Activated CD4-positive, alpha-beta T cell treated with anti-CD3 and anti-CD28 coated beads, Interleukin-2, amount 50 U/mL, for 1 hour (primary cell): ENCODE results near the gene SNAI3.

Experiments
- DNase-seq: peaks from one replicate; pipeline ENCODE4 v3.0.0-alpha.2; 2020

SNAI3 gene

DNA sequence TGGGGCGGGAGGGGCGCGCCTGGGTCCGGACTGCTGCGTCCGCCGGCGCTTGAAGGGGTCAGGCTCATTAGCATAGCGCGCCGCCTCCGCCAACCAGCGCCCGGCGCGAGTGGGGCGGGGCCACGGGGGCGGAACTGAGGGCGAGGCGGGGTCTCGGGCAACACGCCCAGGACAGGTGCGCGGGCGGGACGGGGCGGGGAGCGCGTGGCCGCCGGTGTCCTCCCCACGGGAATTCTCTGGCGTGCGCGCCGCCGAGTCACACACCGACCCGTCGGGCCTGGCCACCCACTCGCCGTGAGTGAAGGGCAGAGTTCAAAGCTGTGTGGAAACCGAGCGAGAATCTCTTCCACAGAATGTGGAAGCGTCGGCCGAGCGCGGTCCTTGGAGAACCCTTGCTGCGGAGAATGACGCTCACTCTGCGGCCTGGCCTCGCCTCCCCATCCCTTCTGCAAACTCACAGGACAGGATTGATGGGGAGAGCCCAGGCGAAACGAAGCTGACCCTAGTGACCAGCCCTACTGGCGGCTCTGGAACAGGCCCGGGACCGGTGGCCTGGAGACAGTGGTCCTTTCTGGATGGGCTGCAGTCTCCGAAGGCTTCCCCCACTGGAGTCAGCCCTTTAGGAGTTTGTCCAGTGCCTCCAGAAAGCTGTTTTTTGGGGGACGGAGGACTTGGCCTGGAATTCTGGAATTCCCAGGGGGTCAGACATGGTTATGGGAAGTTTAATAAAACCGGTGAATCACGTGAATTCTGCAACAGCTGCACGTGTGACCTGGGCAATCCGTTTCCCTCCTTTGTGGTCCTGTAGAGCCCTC, at the start of gene SNAI3:
Gene SNAI3 (minus strand): TSS at position 69 of the 815 bp plus-strand sequence. CDS start 101 bp downstream, outside the sequence.
- DNase-seq: peak; percentile 79

- DNase-seq: no peak
Observed at GRCh38 chr16:88736088-88736487, 49.8 kb upstream of the SNAI3 start.

- no peak for DNase-seq
Observed at GRCh38 chr16:88735616-88736015, 49.3 kb upstream of the SNAI3 start.

DNA sequence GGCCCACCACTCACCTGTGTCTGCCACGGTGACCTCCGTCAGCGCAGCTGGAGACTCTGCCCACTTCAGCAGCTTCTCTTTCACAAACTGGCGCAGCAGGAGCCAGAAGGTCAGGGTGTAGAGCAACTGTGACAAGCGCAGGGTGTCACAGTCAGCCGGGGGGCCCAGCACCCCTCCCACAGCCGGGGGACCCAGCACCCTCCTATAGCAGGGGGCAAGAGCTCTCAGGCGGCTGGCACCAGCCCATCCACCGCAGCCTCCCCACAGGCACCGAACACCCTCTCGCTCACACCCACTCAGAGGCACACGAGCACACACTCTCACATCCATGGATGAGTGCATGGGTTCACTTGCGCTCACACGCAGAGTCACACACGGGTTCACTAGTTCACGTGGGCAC, 48.8 kb upstream of the SNAI3 start:
- no peak for DNase-seq

DNA sequence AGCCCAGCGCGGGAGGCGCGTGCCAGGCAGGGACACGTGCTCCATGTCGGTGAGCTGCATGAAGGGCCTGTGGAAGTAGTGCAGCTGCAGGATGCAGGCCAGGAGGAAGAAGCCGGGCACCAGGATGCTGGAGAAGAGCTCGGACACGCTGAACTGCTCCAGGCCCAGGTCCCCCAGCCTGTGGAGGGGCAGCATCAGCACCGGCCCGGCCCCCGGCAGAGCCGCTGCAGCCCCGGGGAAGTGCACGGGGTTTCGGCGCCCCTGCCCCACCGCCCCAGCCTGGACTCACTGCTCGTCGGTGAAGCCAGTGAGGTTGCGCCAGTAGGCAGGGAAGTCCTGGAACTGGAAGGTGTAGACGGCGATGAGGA, 48.0 kb upstream of the SNAI3 start:
- no peak for DNase-seq

GRCh38 chr16:88733630-88734360, 47.5 kb upstream of the SNAI3 start:
- no peak for DNase-seq

- no peak for DNase-seq
Observed at GRCh38 chr16:88732961-88733294, 46.6 kb upstream of the SNAI3 start.

DNA sequence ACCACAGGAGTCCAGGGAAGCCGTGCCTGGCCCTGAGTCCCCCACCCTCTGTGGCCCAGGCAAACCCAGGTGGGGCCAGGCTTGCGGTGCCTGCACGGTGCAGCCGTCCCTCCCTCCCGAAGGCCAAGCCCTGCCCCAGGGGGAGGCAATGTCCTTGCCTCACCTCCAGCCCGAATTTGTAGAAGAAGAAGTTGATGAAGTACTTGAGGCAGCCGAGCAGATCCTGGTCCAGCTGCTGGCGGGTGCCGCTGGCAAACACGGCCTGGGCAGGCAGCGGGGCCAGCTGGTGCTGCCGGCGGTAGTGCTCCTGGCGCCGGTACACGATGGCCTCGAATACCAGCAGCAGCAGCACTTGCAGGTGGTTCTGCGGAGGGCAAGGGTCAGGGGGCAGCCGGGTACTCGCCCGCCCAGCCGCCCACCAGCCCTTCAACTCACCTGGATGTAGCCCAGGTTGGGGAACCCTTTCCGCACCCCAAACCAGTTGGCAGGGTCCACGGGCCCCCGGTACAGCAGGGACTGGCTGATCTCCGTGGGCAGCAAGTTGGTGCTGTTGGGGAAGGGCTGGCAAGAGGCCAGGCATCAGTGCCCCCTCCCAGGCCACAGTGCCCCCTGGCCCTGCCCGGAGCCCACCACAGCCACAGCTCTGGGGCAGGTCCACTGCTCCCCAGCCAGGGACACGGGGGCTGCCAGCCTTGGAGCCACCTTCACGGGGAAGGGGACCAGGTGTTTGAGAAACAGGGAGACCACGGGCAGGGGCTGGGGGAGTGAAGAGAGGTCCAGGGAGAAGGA, 46.1 kb upstream of the SNAI3 start:
- DNase-seq: no peak

DNA sequence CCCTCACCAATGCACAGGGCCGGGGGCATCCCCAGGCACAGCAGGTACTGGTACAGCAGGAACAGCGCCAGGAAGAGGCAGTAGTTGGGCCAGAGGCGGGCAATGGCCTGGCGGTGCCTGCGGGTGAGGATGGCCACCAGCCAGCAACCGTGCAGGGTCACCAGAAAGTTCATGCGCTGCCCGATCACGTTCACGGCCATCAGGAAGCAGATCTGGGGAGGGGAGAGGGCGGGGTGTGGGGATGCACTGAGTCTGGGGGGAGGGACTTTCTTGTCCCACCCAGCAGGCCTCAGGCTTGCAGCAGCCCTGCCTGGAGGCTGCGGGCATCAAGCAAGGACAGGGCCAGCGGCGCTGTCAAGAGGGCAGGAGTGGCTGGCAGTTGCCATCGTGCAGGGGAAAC, 45.4 kb upstream of the SNAI3 start:
- no peak for DNase-seq

DNA sequence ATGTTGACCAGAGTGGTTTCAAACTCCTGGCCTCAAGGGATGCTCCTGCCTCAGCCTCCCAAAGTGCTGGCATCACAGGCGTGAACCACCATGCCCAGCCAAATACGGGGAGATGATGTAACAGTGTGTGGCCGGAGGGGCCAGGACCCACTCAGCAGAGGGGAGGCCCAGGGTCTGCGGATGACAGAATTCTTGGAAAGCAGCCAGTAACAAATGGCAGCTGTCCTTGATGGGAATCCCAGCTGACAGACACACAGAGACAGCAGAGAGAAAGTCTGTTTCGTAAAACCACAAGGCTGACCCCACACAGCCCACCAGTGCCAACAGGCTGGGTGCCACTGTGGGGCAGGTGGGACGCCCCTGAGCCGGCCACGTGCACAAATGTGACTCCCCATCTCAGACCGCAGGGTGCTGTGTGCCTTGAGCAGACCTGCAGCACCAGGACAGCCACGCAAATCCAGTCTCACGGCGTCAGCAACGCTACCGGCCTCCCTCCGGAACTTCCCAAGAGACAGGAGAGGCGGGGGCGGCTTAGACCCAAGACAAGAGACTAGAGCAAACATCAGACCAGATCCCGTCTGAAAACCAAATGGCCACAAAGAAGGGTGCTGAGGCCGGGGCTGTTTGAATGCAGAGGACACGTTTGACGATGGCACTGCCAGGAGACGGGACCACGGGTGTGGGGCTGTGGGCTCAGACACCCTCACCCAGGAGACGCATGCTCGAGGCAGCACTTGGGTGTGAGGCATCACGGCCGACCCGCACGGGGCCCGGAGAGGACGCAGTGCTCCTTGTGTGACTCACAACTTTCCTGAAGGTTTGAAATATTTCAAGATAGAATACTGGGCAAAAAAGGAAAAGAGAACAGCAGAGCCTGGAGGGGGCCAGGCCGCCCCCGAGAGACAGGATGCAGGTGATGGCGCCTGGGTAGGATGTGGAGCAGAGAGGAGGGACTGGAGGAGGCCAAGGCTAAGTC, 44.6 kb upstream of the SNAI3 start:
- no peak for DNase-seq

DNA sequence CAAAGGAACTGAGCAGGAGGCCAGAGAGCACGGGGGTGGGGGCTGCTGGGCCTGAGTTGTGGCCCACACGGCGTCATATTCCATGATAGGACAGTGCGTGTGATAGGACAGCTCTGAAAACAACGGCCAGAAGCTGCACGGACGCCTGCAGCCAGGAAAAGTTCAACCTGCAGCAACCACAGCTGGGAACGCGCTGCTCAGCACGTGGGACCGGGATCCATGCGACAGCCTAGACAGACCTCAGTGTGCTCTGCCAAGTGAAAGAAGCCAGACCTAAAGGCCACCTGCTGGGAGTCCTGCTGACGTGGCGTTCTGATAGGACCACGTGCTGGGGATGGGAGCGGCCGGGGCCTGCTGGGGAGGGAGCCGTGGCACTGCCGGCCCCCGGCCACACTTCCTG, 41.6 kb upstream of the SNAI3 start:
- DNase-seq: no peak

GRCh38 chr16:88726981-88727380, 40.7 kb upstream of the SNAI3 start:
- no peak for DNase-seq

GRCh38 chr16:88726408-88726749, 40.1 kb upstream of the SNAI3 start:
- no peak for DNase-seq

DNA sequence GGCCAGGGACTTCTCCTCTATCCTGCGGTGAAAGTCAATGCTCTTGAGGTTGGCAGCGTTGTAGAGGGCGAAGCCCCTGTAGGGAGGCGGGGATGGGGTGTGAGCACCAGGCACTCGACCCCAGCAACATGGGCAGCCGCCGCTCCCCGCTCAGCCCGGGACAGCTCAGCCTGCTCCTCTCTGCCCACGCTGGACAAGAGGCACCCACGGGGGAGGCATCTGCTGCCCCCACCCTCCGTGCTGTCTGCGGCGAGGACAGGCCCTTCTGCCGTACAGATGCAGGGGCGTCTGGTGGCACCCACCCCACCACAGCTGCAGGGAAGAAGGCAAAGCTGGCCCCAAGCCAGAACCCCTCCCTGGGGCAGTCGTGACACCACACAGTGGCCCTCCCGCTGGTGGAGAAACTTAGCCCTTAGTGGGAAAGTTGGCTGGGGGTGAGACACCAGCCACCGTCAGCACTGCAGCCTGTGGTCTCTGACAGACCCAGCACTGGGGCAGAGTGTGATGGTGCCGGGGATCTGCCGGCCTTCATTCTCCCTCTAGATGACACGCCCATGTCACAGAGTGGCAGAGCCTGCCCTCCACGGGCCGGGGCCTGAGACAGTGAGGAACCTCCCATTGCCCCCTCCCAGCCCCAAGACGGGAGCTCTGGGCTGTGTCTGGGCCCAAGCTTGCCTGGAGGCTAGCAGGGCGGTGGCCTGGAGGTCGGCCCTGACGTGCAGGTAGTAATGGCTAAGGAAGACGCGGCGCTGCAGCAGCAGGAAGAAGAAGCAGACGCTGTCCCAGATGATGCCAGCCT, 39.5 kb upstream of the SNAI3 start:
- no peak for DNase-seq

GRCh38 chr16:88724855-88725555, 38.7 kb upstream of the SNAI3 start:
- no peak for DNase-seq

DNA sequence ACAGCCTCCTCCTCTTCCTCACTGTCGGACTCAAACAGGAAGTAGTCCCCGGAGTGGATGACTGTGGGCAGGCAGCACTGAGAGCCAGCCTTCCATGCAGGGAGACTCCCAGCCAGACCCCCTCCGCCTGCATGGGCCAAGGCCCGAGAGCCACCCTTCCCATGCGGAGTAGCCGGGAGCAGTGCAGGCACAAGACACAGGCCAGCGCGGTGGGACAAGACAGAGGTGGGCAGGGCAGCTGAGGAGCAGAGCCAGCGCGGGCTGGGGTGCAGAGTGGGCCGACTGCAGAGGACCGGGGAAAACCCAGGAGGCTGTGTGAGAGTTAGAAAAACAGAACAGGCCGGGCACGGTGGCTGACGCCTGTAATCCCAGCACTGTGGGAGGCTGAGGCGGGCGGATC, 37.6 kb upstream of the SNAI3 start:
- DNase-seq: no peak

DNA sequence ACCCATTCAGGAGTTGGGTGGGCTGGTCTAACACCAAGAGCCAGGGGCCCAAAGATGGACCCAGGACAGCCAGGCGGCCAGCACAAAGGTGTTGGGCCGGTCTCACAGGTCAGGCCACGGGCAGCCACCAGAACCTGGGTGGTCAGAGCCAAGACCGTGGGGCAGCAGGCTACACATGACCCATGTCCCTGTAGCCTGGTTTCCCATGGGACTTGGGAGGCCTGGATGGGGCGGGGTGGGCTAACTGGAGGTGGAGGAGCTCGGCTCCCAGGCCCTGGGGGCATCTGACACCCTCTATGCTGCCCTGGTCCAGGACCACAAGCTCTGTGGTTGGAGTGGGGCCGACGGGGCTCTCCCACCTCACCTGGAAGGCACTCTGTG, 37.2 kb upstream of the SNAI3 start:
- DNase-seq: no peak

DNA sequence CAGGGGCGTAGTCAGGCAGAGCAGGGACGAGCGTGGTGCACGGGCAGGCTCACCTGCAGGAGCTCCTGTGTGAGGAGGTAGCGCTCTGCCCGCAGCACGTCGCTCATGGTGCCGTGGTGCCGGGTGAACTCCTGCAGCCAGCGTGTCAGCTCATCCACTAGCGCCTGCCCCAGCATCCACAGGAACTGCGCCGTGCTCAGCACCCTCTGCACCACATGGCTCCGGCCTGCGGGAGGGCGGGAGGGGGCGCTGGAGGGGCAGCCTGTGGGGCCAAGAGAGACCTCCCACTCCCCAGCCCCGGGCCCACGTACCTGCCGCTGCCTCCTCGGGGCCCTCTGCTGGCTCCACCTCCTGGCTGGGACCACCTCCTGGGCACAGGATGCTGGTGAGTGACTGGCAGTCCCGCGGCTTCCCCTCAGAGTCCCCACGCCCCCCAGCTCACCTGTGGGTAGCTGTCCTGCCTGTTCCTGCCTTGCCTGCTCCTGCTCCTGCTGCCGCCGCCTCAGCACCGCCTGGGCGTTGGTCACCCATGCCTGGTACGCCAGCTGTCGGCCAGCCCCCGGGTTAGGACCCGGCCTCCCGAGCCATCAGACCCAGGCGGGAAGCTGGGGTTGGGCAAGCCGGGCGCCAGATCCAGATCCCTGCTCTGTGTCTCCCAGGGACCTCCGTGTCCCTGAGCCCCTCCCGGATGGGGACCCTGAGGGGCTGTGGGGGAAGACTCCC, 36.6 kb upstream of the SNAI3 start:
- DNase-seq: no peak

DNA sequence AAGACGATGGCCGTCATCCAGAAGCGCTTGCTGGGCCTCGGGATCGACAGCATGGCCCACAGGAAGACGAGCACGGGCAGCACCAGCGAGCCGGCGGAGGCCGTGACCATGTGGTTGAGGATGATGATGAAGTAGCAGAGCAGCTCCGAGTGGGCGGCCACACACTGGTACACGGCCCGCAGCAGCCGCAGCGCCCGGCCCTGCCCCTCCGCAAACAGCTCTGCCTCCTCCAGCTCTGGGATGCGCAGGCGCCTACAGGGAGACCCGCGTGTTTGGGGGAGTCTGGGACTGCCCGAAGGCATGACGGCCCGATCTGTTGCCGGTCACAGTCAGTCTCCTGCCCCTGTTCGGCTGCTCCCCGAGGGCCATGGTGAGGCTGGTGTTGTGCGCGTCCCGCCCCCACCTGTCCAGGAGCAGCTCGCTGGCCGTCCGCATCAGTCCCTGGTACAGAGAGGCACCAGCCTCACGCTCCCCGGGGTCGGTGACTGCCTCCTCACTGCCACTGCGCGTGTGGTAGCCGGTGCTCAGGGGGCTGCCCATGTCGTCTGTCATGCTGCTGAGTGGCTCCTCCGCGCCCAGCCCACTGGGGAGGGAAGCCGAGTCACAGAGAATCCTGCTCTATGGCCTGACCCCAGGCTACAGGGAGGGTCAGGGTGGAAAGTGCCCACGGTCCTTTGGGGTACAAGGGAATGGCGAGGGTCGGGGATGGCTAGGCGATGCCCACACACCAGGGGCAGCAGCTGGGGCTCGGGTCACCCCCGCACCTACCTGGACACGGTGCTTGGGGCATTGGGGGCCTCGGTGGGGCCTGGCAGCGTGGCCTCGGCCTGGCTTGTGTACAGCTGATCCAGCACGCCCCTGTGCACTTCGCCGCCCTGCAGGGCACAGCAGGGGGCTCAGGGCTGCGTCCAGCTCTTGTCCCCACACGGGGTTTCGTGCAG, 35.8 kb upstream of the SNAI3 start:
- no peak for DNase-seq
